GM23338 (cell line): ENCODE data around the gene PCDHA9. TPM values are rescaled to one million over a fixed set of nuclear protein-coding genes. Genes with fewer than 3 reads are reported as not detected.
A peak's percentile ranks its signal among the peaks of the same experiment; 100 is the strongest.
"Not testable (repeated sequence)": the region's sequence is repeated elsewhere in the genome, so short reads cannot be mapped to it uniquely, and the experiment has no call there.

Experiments
- ATAC-seq: fragments of 200-7000 bp; cut with Tn5 transposase; 3 replicates; pipeline ENCODE4 v1.9.1; 2020
- DNase-seq: peaks from one replicate; pipeline ENCODE4 v3.0.0-alpha.2; 2015; ENCODE audit warnings: low spot score
- H2AFZ ChIP-seq: fragments of 200-600 bp; sonication (generic); 2 replicates; pipeline ENCODE4 v1.8.0; 2016; ENCODE audit warnings: antibody characterized with exemption, mild to moderate bottlenecking, moderate library complexity
- H3F3A ChIP-seq: fragments of 200-600 bp; sonication (generic); replicated peaks from 2 replicates; pipeline ENCODE4 v1.8.0; 2017; ENCODE audit warnings: antibody characterized with exemption, mixed run types, low read depth
- H3K27ac ChIP-seq: fragments of 200-600 bp; sonication (generic); 2 replicates; pipeline ENCODE4 v1.6.1; 2016; ENCODE audit warnings: low read depth
- H3K27me3 ChIP-seq: fragments of 200-600 bp; sonication (generic); 2 replicates; pipeline ENCODE4 v1.8.0; 2016; ENCODE audit warnings: mild to moderate bottlenecking, mixed run types, moderate library complexity; ENCODE audit not compliant: insufficient read depth
- H3K36me3 ChIP-seq: fragments of 200-600 bp; sonication (generic); 2 replicates; pipeline ENCODE4 v1.8.0; 2016; ENCODE audit warnings: mild to moderate bottlenecking; ENCODE audit not compliant: insufficient read depth
- H3K4me1 ChIP-seq: fragments of 200-600 bp; sonication (generic); 2 replicates; pipeline ENCODE4 v1.8.0; 2016; ENCODE audit warnings: mild to moderate bottlenecking, moderate library complexity; ENCODE audit not compliant: insufficient read depth
- H3K4me2 ChIP-seq: fragments of 200-600 bp; sonication (generic); 2 replicates; pipeline ENCODE4 v1.7.1; 2017; ENCODE audit warnings: mixed run types
- H3K4me3 ChIP-seq: fragments of 200-600 bp; sonication (generic); 2 replicates; pipeline ENCODE4 v1.6.1; 2016; ENCODE audit warnings: mixed run types
- H3K79me2 ChIP-seq: fragments of 200-600 bp; sonication (generic); replicated peaks from 2 replicates; pipeline ENCODE4 v1.8.0; 2017; ENCODE audit warnings: mild to moderate bottlenecking; ENCODE audit not compliant: insufficient read depth
- H3K9me2 ChIP-seq: fragments of 200-600 bp; sonication (generic); 2 replicates; pipeline ENCODE4 v1.8.0; 2017; ENCODE audit not compliant: insufficient read depth
- H4K20me1 ChIP-seq: fragments of 200-600 bp; sonication (generic); replicated peaks from 2 replicates; pipeline ENCODE4 v1.8.0; 2017; ENCODE audit warnings: mild to moderate bottlenecking; ENCODE audit not compliant: insufficient read depth
- H3K27ac Mint-ChIP-seq: 2 replicates; pipeline ENCODE4 v1.8.0; 2020; ENCODE audit warnings: inconsistent platforms, mild to moderate bottlenecking, moderate library complexity, mixed read lengths
- H3K27me3 Mint-ChIP-seq: 3 replicates; pipeline ENCODE4 v1.8.0; 2022; ENCODE audit warnings: low read depth, mild to moderate bottlenecking, moderate library complexity, mixed read lengths, inconsistent platforms; ENCODE audit not compliant: insufficient read depth, poor library complexity
- H3K36me3 Mint-ChIP-seq: 3 replicates; pipeline ENCODE4 v1.8.0; 2021; ENCODE audit warnings: low read depth, mild to moderate bottlenecking, inconsistent platforms, moderate library complexity, mixed read lengths
- H3K4me1 Mint-ChIP-seq: 3 replicates; pipeline ENCODE4 v1.8.0; 2020; ENCODE audit warnings: mild to moderate bottlenecking, inconsistent platforms, mixed read lengths
- H3K4me3 Mint-ChIP-seq: 3 replicates; pipeline ENCODE4 v1.8.0; 2021; ENCODE audit warnings: moderate library complexity, mild to moderate bottlenecking, inconsistent platforms, mixed read lengths
- H3K9me3 Mint-ChIP-seq: 3 replicates; pipeline ENCODE4 v1.8.0; 2020; ENCODE audit warnings: moderate library complexity, mild to moderate bottlenecking, inconsistent platforms, mixed read lengths
- CREB1 ChIP-seq: fragments of 250-450 bp; sonication (Bioruptor Pico); IDR thresholded peaks from 2 replicates; pipeline ENCODE4 v1.5.0; 2020; ENCODE audit warnings: low read depth, mild to moderate bottlenecking, moderate library complexity
- EZH2 ChIP-seq: fragments of 200-600 bp; sonication (generic); IDR thresholded peaks from one replicate; pipeline ENCODE4 v1.8.0; 2017; ENCODE audit warnings: antibody characterized with exemption, mild to moderate bottlenecking, low read depth; ENCODE audit not compliant: unreplicated experiment
- POLR2AphosphoS5 ChIP-seq: IDR thresholded peaks from 2 replicates; pipeline ENCODE4 v1.6.1; 2016; ENCODE audit warnings: antibody characterized with exemption, low read depth
- polyA plus RNA-seq: library from polyadenylated mRNA; unstranded; fragments of >200 nt; fragmentation: Nextera tagmentation; extraction: Ambion mirVana; gene quantifications from 2 replicates; pipeline ENCODE4 v1.2.1, GENCODE V29; 2016
- total RNA-seq: library from RNA; depleted of rRNA; stranded (reverse); fragments of >200 nt; shearing (Covaris generic); gene quantifications from 2 replicates; pipeline ENCODE4 v1.2.3, GENCODE V29; 2014
- TF ChIP-seq, protein P1 (sequence below), 2 experiments: fragments of 200-600 bp in 1 of 2; sonication (generic) in 1 of 2; conservative IDR thresholded peaks; 2 replicates each; pipeline versions ENCODE4 v1.5.1 to v1.6.1; 2016 to 2017; ENCODE audit warnings: antibody characterized with exemption in 2 of 2, low read depth in 2 of 2, mild to moderate bottlenecking in 2 of 2, moderate library complexity in 1 of 2
- TF ChIP-seq, protein P2 (sequence below): IDR thresholded peaks from one replicate; pipeline ENCODE4 v1.6.1; 2018; ENCODE audit warnings: antibody characterized with exemption; ENCODE audit not compliant: unreplicated experiment

The PCDHA9 gene
- total and polyA plus RNA-seq, 2 experiments from 2014 or later = 1.6 to 3.3 TPM

DNA sequence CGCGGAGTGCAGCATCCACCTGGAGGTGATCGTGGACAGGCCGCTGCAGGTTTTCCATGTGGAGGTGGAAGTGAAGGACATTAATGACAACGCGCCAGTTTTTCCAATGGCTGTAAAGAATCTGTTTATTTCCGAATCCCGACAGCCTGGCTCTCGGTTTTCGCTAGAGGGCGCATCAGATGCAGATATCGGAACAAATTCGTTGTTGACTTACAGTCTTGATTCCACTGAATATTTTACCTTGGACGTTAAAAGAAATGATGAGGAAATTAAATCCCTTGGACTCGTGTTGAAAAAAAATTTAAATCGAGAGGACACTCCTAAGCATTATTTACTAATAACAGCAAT, 46.7 kb upstream of the PCDHA9 start:
- Histone ChIP-seq H2AFZ (peak overlapping the region; percentile 15; the same call in 1 of the 2 replicates), H3K36me3 (no peaks in the 10 kb centered on the region), H3K27me3 (no peaks in the 10 kb centered on the region), H3K27ac (no peak overlapping the region), H3K9me2 (no peaks in the 10 kb centered on the region), H3K79me2 (no peaks in the 10 kb centered on the region), H3K4me3 (peak overlapping the region; percentile 50), H3K4me1 (no peaks in the 10 kb centered on the region), H4K20me1 (no peaks in the 10 kb centered on the region), H3K4me2 (peak overlapping the region; percentile 61), H3F3A (no peaks in the 10 kb centered on the region)
- Mint-ChIP-seq H3K36me3 (peaks cover 43% of the 10 kb centered on the region), H3K27ac (no peak overlapping the region), H3K4me1 (no peaks in the 10 kb centered on the region; the same call in 1 of the 3 replicates), H3K27me3 (no peaks in the 10 kb centered on the region), H3K9me3 (peaks cover 21% of the 10 kb centered on the region), H3K4me3 (no peak overlapping the region)
- TF ChIP-seq EZH2 = no peak
- TF ChIP-seq, protein P1, sequence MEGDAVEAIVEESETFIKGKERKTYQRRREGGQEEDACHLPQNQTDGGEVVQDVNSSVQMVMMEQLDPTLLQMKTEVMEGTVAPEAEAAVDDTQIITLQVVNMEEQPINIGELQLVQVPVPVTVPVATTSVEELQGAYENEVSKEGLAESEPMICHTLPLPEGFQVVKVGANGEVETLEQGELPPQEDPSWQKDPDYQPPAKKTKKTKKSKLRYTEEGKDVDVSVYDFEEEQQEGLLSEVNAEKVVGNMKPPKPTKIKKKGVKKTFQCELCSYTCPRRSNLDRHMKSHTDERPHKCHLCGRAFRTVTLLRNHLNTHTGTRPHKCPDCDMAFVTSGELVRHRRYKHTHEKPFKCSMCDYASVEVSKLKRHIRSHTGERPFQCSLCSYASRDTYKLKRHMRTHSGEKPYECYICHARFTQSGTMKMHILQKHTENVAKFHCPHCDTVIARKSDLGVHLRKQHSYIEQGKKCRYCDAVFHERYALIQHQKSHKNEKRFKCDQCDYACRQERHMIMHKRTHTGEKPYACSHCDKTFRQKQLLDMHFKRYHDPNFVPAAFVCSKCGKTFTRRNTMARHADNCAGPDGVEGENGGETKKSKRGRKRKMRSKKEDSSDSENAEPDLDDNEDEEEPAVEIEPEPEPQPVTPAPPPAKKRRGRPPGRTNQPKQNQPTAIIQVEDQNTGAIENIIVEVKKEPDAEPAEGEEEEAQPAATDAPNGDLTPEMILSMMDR (conservative IDR thresholded peaks at IDR 0.05; ENCODE audit: low read depth in 2 of 2) = peak; percentile 65 to 70
- no peak for TF ChIP-seq POLR2AphosphoS5
- TF ChIP-seq, protein P2, sequence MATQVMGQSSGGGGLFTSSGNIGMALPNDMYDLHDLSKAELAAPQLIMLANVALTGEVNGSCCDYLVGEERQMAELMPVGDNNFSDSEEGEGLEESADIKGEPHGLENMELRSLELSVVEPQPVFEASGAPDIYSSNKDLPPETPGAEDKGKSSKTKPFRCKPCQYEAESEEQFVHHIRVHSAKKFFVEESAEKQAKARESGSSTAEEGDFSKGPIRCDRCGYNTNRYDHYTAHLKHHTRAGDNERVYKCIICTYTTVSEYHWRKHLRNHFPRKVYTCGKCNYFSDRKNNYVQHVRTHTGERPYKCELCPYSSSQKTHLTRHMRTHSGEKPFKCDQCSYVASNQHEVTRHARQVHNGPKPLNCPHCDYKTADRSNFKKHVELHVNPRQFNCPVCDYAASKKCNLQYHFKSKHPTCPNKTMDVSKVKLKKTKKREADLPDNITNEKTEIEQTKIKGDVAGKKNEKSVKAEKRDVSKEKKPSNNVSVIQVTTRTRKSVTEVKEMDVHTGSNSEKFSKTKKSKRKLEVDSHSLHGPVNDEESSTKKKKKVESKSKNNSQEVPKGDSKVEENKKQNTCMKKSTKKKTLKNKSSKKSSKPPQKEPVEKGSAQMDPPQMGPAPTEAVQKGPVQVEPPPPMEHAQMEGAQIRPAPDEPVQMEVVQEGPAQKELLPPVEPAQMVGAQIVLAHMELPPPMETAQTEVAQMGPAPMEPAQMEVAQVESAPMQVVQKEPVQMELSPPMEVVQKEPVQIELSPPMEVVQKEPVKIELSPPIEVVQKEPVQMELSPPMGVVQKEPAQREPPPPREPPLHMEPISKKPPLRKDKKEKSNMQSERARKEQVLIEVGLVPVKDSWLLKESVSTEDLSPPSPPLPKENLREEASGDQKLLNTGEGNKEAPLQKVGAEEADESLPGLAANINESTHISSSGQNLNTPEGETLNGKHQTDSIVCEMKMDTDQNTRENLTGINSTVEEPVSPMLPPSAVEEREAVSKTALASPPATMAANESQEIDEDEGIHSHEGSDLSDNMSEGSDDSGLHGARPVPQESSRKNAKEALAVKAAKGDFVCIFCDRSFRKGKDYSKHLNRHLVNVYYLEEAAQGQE = no peak
- TF ChIP-seq CREB1 = no peak
- ATAC-seq (no peak), DNase-seq (peak; percentile 58)

DNA sequence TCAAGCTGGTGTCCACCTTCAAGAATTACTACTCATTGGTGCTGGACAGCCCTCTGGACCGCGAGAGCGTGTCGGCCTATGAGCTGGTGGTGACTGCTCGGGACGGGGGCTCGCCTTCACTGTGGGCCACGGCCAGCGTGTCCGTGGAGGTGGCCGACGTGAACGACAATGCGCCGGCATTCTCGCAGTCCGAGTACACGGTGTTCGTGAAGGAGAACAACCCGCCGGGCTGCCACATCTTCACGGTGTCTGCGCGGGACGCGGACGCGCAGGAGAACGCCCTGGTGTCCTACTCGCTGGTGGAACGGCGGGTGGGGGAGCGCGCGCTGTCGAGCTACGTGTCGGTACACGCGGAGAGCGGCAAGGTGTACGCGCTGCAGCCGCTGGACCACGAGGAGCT, 45.8 kb upstream of the PCDHA9 start:
- not testable (repeated sequence) for H3K4me2 ChIP-seq, H3F3A ChIP-seq, H3K27ac ChIP-seq, H3K4me1 ChIP-seq, H3K27me3 ChIP-seq, H2AFZ ChIP-seq, H3K4me3 Mint-ChIP-seq, ATAC-seq, H3K9me2 ChIP-seq, H3K27me3 Mint-ChIP-seq, H3K27ac Mint-ChIP-seq, H3K4me3 ChIP-seq, H4K20me1 ChIP-seq, H3K36me3 ChIP-seq, DNase-seq, H3K79me2 ChIP-seq, H3K4me1 Mint-ChIP-seq
- peaks cover 37% of the 10 kb centered on the region for H3K36me3 Mint-ChIP-seq
- H3K9me3 Mint-ChIP-seq = peaks cover 19% of the 10 kb centered on the region
